Esophagus squamous epithelium (tissue), 5 donors: ENCODE results near the gene UTRN. TPM values are rescaled to one million over a fixed set of nuclear protein-coding genes. Genes with fewer than 3 reads are reported as not detected.

Experiments used
- DNase-seq: peaks from one replicate; lab custom pipeline; 2025; lab: John Stamatoyannopoulos, UW
- H3K27ac ChIP-seq, 4 donors: fragments of 200-600 bp; sonication (generic); one replicate each; pipeline ENCODE4 v1.5.1; 2016 to 2019; ENCODE audit warnings: mild to moderate bottlenecking in 1 of 4
- H3K27me3 ChIP-seq, 4 donors: fragments of 200-600 bp; sonication (generic); 1 replicate in 3 of 4; 2 replicates in 1 of 4; pipeline versions ENCODE4 v1.5.1 to v1.6.0; 2017 to 2021; ENCODE audit warnings: antibody characterized with exemption in 1 of 4
- H3K36me3 ChIP-seq, 3 donors: fragments of 200-600 bp; sonication (generic); one replicate each; pipeline ENCODE4 v1.5.1; 2016 to 2019
- H3K4me1 ChIP-seq, 3 donors: fragments of 200-600 bp; sonication (generic); one replicate each; pipeline ENCODE4 v1.5.1; 2017 to 2019
- H3K4me3 ChIP-seq, 4 donors: fragments of 200-600 bp; sonication (generic); 1 replicate in 3 of 4; 2 replicates in 1 of 4; pipeline ENCODE4 v1.5.1; 2016 to 2019; ENCODE audit warnings: mild to moderate bottlenecking in 2 of 4, moderate library complexity in 1 of 4
- H3K9me3 ChIP-seq, 3 donors: fragments of 200-600 bp; sonication (generic); one replicate each; pipeline ENCODE4 v1.5.1; 2016 to 2019
- CTCF ChIP-seq, 6 experiments: fragments of 450-650 bp in 4 of 6; fragments of 200-600 bp in 2 of 6; sonication (generic) in 2 of 6; IDR thresholded peaks; one replicate each; pipeline ENCODE4 v1.5.1; 2016 to 2019; ENCODE audit warnings: antibody characterized with exemption in 6 of 6, mild to moderate bottlenecking in 4 of 6, moderate library complexity in 4 of 6
- POLR2A ChIP-seq, 4 donors: fragments of 450-650 bp; IDR thresholded peaks; one replicate each; pipeline ENCODE4 v1.6.1; 2017; ENCODE audit warnings: antibody characterized with exemption in 4 of 4, mild to moderate bottlenecking in 4 of 4, moderate library complexity in 3 of 4
- WGBS, 2 donors: methylation state at CpG; one replicate each; pipeline ENCODE4 v1.1.5; 2018; 5-methylcytosine and 5-hydroxymethylcytosine counted together
- intact Hi-C: fragments of 100-400 bp; cut with DNase I; formaldehyde crosslinking; loops from one replicate; pipeline ENCODE4 v1.15.0; 2022
- total RNA-seq, 4 donors: library from RNA; depleted of rRNA; stranded (reverse); fragments of >200 nt; gene quantifications; one replicate each; pipeline ENCODE4 v1.1.0, GENCODE V29; 2016
- donor health status: DM: yes; HTN: yes; CAD: no.

The UTRN gene
- total RNA-seq, 4 donors from 2014 or later = 43.8 to 148 (median 69.8) TPM

DNA sequence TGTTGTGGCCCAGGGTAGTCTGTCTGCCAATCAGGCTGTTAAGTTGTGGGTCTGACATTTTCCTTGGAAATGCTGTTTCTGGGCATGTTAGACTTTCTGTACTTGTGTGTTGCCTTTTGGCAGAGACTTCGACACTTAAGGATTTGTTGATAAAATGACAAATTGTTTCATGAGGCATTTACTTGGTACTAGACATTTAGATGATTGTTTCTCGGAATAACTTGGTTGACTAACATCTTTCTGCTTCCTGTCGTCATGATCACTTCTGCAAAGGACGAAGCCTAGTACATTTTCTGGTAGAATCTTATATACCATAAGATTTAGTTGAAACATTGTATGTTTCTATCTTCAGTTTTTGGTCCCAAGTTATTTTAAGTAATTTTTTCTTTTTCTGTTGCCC lies 34.1 kb downstream of the UTRN start:
- WGBS, 2 donors = 61 to 68% methylated on average over 4 of the region's 4 CpGs
- DNase-seq = no peak
- Histone ChIP-seq H3K27ac (no peak overlapping the region), H3K36me3 (no peaks in the 10 kb centered on the region), H3K4me3 (no peak overlapping the region), H3K4me1 (peaks cover 3 to 53% (median 5%) of the 10 kb centered on the region in 3 donors), H3K9me3 (no peaks in the 10 kb centered on the region), H3K27me3 (no peaks in the 10 kb centered on the region)
- intact Hi-C loops = no loop called here
- TF ChIP-seq CTCF (IDR thresholded peaks at IDR 0.05) (no peak), POLR2A (IDR thresholded peaks at IDR 0.05) (no peak)

DNA sequence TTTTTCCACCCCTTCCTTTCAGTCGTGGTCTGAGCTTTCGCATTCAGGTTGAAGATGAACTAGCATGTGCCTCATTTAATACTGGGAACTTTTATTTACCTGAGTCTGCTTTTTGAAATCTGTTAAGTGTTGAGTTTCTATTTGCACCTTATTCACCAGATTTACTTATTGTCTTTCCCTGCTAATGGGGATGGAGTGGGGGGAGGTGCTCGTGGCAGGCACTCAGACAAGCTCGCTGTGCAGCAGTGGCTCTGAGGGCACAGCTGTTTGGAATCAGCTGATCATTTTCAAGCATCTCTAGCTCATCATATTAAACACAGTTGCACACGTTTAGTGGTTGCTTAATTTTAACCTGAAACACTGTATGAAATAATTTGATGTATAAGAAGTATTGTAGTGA lies 35.6 kb downstream of the UTRN start:
- no peak for DNase-seq
- Histone ChIP-seq H3K4me1 (peaks cover 0 to 38% (median 0%) of the 10 kb centered on the region in 3 donors), H3K27me3 (no peaks in the 10 kb centered on the region), H3K4me3 (no peak overlapping the region), H3K27ac (no peak overlapping the region), H3K9me3 (no peaks in the 10 kb centered on the region), H3K36me3 (no peaks in the 10 kb centered on the region)
- intact Hi-C loops = no loop called here
- TF ChIP-seq CTCF (IDR thresholded peaks at IDR 0.05) (no peak), POLR2A (IDR thresholded peaks at IDR 0.05) (no peak)
- WGBS, 2 donors = 58 to 71% methylated on average over 5 of the region's 5 CpGs

DNA sequence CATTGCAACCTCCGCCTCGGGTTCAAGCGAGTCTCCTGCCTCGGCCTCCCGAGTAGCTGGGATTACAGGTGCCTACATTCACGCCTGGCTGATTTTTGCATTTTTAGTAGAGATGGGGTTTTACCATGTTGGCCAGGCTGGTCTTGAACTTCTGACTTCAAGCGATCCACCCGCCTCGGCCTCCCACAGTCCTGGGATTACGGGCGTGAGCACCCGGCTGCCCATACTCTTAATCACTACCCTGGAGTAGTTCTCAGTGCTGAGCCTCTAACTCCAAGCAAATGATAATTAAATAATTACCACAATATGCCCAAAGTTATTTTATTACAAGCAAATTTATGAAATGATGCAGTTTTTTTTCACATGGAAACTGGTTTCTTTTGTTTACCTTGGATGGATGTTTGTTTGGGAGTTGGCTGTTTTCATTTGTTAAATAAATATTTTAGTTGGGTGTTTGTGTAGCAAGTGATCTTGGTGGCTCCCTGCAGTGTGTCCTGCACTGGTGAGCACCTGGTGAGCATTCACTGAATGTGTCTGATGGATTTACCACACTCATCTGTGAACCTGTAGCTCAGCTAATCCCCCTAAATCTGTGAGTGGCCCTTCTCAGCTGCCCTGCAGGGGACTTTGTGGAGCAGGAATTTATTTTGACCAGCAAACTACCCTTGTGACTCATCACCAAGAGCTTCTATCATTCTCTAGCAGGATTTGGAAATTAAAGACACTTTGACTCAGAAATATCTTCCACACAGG lies 36.9 kb downstream of the UTRN start:
- no peaks in the 10 kb centered on the region for H3K36me3 ChIP-seq
- 98% methylated on average over 6 to 7 of the region's 12 CpGs for WGBS, 2 donors
- no peak for DNase-seq
- TF ChIP-seq CTCF (IDR thresholded peaks at IDR 0.05) (no peak), POLR2A (IDR thresholded peaks at IDR 0.05) (no peak)
- no peaks in the 10 kb centered on the region for H3K9me3 ChIP-seq
- peaks cover 0 to 37% (median 1%) of the 10 kb centered on the region in 3 donors for H3K4me1 ChIP-seq
- H3K4me3 ChIP-seq = no peak overlapping the region
- no peak overlapping the region for H3K27ac ChIP-seq
- intact Hi-C loops = no loop called here
- no peaks in the 10 kb centered on the region for H3K27me3 ChIP-seq

GRCh38 chr6:144325232-144325631 lies 40.1 kb downstream of the UTRN start:
- no peak for TF ChIP-seq POLR2A (IDR thresholded peaks at IDR 0.05)
- no peak for TF ChIP-seq CTCF (IDR thresholded peaks at IDR 0.05)
- Histone ChIP-seq H3K27ac (no peak overlapping the region), H3K36me3 (no peaks in the 10 kb centered on the region), H3K9me3 (no peaks in the 10 kb centered on the region), H3K4me3 (no peak overlapping the region), H3K27me3 (no peaks in the 10 kb centered on the region), H3K4me1 (peaks cover 4 to 60% (median 22%) of the 10 kb centered on the region in 3 donors)
- WGBS, 2 donors = 91 to 100% methylated on average over 1 of the region's 1 CpG
- no peak for DNase-seq
- intact Hi-C loops = no loop called here

- no peaks in the 10 kb centered on the region for H3K27me3 ChIP-seq
- intact Hi-C loops = no loop called here
- no peak for DNase-seq
- peaks cover 4 to 62% (median 33%) of the 10 kb centered on the region in 3 donors for H3K4me1 ChIP-seq
- H3K36me3 ChIP-seq = no peaks in the 10 kb centered on the region
- H3K9me3 ChIP-seq = no peaks in the 10 kb centered on the region
- no peak for TF ChIP-seq POLR2A (IDR thresholded peaks at IDR 0.05)
- TF ChIP-seq CTCF (IDR thresholded peaks at IDR 0.05) = no peak
- WGBS, 2 donors = 62 to 87% methylated on average over 4 of the region's 4 CpGs
- H3K27ac ChIP-seq = peak overlapping the region; percentile 47 to 72 (median 48)
- no peak overlapping the region for H3K4me3 ChIP-seq
These were observed 41.3 kb downstream of the UTRN start for GRCh38 chr6:144326393-144326792.
